Head of caudate nucleus (tissue), 42 donors: Measurements from ENCODE around the gene TBC1D25.
A peak's percentile ranks its signal among the peaks of the same experiment; 100 is the strongest.
"Not testable (repeated sequence)": the region's sequence is repeated elsewhere in the genome, so short reads cannot be mapped to it uniquely, and the experiment has no call there.

Experiments
- DNase-seq, 42 donors: peaks; one replicate each; pipeline versions ENCODE4 v3.0.0 to v3.0.0-alpha.2; 2020 to 2021; ENCODE audit warnings: mixed read lengths in 7 of 42
- intact Hi-C: fragments of 100-400 bp; cut with DNase I; formaldehyde crosslinking; loops from one replicate; pipeline ENCODE4 v1.15.0; 2022

Gene TBC1D25

GRCh38 chrX:48514868-48515460 is 24.6 kb upstream of the TBC1D25 start:
- DNase-seq, result no peak
- intact Hi-C loops, result no loop called here

GRCh38 chrX:48515842-48516241 is 23.7 kb upstream of the TBC1D25 start:
- intact Hi-C loops, result no loop called here
- no peak for DNase-seq

DNA sequence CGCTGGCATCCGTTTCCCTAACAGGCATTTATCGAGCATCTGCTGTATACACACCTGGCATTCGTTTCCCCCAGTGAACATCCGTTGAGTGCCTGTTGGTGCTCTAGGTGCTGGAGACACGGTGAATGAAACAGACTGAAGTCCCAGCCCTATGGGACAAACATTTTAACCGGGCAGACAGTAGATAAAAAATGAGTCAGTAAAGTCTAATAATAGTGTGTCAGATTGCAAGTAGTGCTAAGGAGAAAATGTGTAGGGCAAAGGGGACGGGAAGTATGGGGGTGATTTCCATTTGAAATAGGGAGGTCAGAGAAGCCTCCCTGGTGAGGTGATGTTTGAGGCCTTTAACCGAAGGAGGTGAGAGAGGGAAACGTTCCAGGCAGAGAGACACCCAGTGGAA is 23.2 kb upstream of the TBC1D25 start:
- DNase-seq, result no peak
- intact Hi-C loops, result no loop called here

GRCh38 chrX:48516987-48517386 is 22.5 kb upstream of the TBC1D25 start:
- no peak for DNase-seq
- intact Hi-C loops, result no loop called here

DNA sequence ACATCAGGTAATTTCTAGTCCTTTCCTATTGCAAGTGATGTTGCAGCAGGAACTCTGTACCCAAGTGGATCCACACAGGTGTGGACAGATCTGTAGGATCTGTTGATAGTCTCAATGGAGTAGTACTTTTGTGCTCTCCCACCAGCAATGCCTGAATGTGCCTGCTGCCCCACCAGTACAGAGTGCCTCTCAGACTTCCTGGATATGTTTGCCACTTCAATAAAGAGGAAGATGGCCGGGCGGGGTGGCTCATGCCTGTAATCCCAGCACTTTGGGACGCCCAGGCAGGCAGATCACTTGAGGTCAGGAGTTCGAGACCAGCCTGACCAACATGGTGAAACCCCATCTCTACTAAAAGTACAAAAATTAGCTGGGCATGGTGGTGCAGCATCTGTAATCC is 20.0 kb upstream of the TBC1D25 start:
- intact Hi-C loops, DNase-seq: not testable (repeated sequence)

DNA sequence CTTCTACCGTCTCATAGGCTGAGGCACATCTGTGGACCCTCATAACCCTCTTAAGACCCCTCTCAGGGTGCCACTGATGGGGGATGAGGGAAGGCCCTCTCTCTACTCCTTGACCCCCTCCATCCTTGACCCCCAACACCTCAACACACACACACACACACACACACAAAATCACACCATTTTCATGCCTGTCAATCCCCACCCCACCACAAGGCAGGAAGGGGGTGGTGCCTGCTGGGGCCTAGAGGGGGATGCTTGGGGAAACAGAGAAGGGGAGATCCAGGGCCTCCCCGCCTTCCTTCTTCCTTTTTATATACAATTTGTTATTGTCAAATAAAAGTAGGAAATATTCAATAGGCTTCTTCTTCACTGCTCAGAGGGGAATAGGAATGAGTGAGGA is 19.1 kb upstream of the TBC1D25 start:
- intact Hi-C loops, result no loop called here
- no peak for DNase-seq

DNA sequence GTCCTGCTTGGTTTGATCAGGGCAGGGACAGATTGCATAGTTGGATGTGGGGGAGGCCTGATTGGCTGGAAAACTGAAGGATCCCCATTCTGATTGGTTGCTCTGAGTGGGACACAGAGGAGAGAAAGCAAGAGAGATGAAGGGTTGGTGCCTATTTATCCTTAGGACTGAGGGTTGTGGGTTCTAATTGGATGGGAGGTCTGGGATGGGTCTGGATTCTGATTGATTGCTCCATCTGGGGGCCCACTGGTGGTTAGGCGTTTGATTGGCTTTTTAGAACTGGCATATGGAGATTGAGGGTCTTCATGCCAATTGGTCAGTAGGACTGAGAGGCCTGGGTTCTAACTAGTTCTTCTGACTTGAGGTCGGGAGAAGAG is 18.6 kb upstream of the TBC1D25 start:
- intact Hi-C loops, result no loop called here
- peak in 10 of 42 donors; percentile 3 to 40 (median 26) for DNase-seq

DNA sequence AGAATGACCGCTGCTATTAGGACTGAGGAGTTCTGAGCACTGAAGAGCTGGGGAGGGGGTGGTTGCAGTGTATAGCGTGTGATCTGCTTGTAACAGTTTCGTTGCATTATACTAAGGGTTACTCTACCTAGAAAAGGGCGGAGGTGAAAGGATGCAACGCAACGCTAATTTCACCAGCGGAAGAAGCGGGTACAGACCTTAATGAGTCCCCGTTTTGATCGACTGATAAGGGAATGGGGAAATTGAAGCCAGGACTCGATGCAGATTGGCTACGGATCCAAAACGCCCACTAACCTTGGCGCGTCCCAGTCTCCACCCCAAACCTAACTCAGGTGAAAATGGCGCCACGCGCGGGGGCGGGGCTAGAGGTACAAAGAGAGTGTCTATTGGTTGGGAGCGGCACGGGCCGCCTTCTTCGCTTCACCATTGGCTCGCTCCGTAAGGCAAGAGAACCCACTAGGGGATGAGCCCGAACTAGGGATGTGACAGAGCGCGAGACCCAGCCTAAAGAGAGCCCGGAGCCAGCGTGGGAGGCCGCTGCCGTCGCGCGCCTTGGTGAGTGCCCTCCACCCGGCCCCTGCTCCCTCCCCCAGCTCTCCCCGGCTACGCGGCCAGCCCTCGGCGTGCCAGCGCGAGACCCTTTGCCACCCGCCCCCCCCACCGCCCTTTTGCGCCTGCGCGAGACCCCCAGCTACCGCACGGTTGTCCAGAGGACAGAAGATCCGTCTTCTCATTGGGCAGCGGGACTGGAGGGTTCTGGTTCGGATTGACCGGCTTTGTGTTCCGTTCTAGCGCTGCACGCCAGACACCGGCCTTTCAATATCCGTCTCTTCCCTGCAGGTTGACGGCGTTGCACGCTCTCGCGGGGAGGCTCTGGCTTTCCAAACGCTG is 17.9 kb upstream of the TBC1D25 start, which contains the start of gene EBP:
TSS of gene EBP (plus strand) at position 456 of the 891 bp plus-strand sequence. CDS start 1,964 bp downstream, outside the sequence.
- peak; percentile 80 to 95 (median 90) for DNase-seq
- intact Hi-C loops, result no loop called here

DNA sequence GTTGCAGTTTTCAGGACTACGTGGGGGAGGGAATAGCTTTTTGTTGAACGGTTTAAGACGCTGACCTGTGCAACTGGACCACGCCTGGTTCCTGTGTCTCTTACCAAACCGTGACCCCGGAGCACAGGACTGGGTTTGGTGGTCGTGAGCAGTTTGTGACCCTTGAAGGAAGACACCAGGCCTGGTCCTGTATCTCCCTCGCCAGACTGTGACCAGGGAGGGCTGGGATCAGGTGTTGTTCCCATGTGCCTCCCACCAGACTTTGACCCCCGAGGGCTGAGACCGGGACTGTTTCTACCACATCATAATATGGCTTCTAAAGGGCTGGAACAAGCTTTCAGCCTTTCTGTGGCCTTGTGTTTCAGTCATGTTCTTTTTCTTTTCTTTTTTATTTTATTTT is 17.2 kb upstream of the TBC1D25 start:
- intact Hi-C loops, result no loop called here
- DNase-seq, result no peak

GRCh38 chrX:48523682-48524081 is 15.8 kb upstream of the TBC1D25 start:
- no peak for DNase-seq
- intact Hi-C loops, result no loop called here

- DNase-seq, intact Hi-C loops: not testable (repeated sequence)
Observed at GRCh38 chrX:48525853-48526252, 13.7 kb upstream of the TBC1D25 start.

DNA sequence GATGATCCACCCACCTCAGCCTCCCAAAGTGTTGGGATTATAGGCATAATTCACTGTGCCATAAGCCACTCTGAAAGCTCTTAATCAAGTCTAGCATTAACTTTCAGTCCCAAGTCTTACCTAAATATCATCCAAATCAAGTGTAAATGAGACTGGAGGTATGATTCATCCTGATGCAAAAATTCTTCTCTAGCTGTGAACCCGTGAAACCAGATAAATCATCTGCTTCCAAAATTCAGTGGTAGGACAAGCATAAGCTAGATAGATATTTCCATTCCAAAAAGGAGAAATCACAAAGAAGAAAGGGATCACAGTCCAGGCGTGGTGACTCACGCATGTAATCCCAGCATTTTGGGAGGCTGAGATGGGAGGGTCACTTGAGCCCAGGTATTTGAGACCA is 8.8 kb upstream of the TBC1D25 start:
- intact Hi-C loops, result no loop called here
- DNase-seq, result no peak

DNA sequence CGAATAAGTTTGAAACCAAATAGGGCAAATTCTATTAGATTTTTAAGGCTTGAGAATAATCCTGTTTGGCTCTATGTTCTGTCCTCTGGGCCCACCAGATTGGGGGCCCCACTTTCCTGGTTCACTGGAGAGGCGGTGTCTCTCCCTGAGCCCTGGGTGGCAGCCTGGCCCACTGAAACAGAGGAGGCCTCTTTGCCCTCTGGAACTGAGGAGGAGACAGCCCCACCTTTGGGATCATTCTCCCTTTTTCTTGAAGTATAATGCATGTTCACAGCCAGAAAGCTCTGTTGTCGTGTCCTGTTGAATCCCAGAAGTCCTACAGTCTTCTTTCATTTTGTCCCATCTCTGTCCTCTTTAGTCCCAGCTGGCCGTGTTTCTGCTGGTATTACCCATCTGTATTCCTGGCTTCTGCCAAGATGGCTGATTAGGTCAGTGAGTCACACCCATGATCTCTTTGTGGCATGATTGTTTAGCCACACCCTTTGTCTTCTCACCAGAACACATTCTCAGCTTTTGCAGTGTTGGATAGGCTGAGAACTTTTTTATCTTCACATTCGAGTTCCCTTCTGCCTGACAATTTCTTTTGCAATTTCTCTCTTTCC is 8.1 kb upstream of the TBC1D25 start:
- DNase-seq, result no peak
- intact Hi-C loops, result no loop called here

- intact Hi-C loops, result no loop called here
- DNase-seq, result no peak
Observed at GRCh38 chrX:48532161-48532560, 7.4 kb upstream of the TBC1D25 start.

GRCh38 chrX:48533165-48533564 is 6.3 kb upstream of the TBC1D25 start:
- intact Hi-C loops, result no loop called here
- DNase-seq, result no peak

GRCh38 chrX:48538641-48539344 is 721 bp upstream of the TBC1D25 start:
- intact Hi-C loops, result no loop called here
- DNase-seq, result peak in 1 of 42 donors; percentile 1

GRCh38 chrX:48540028-48540375 is 488 bp downstream of the TBC1D25 start:
- intact Hi-C loops, result loop anchor here (5.0 kb wide), 1 partner anchor 257 kb away; no protein-coding TSS in a partner anchor
- DNase-seq, result peak in 35 of 42 donors; percentile 9 to 64 (median 29)

GRCh38 chrX:48540480-48540879 is 966 bp downstream of the TBC1D25 start:
- DNase-seq, result no peak
- intact Hi-C loops, result loop anchor here (5.0 kb wide), 1 partner anchor 257 kb away; no protein-coding TSS in a partner anchor

GRCh38 chrX:48541140-48541814 is 1.8 kb downstream of the TBC1D25 start:
- DNase-seq, result no peak
- intact Hi-C loops, result loop anchor here (5.0 kb wide), 1 partner anchor 256 kb away; no protein-coding TSS in a partner anchor
